HEK293 (cell line): ENCODE measurements around the gene ETHE1.
A peak's percentile ranks its signal among the peaks of the same experiment; 100 is the strongest.

ENCODE experiments used
- ZNF37A ChIP-seq: fragments of 450-650 bp; IDR thresholded peaks from 2 replicates; pipeline ENCODE4 v1.5.1; 2018; ENCODE audit warnings: missing biosample characterization, missing genetic modification characterization
- ZNF510 ChIP-seq: fragments of 450-650 bp; formaldehyde crosslinking; IDR thresholded peaks from 2 replicates; pipeline ENCODE4 v1.5.1; 2018; ENCODE audit warnings: mild to moderate bottlenecking, missing genetic modification characterization, missing biosample characterization; ENCODE audit not compliant: insufficient replicate concordance
- ZNF792 ChIP-seq: fragments of 450-650 bp; formaldehyde crosslinking; IDR thresholded peaks from 2 replicates; pipeline ENCODE4 v1.5.1; 2016; ENCODE audit warnings: missing biosample characterization, missing genetic modification characterization
- TF ChIP-seq, protein P1 (sequence below): fragments of 450-650 bp; formaldehyde crosslinking; IDR thresholded peaks from 2 replicates; pipeline ENCODE4 v1.5.1; 2016; ENCODE audit warnings: missing biosample characterization, missing genetic modification characterization
- TF ChIP-seq, protein P2 (sequence below): fragments of 450-650 bp; formaldehyde crosslinking; IDR thresholded peaks from 2 replicates; pipeline ENCODE4 v1.5.1; 2016; ENCODE audit warnings: missing biosample characterization, missing genetic modification characterization

- TF ChIP-seq, protein P1, sequence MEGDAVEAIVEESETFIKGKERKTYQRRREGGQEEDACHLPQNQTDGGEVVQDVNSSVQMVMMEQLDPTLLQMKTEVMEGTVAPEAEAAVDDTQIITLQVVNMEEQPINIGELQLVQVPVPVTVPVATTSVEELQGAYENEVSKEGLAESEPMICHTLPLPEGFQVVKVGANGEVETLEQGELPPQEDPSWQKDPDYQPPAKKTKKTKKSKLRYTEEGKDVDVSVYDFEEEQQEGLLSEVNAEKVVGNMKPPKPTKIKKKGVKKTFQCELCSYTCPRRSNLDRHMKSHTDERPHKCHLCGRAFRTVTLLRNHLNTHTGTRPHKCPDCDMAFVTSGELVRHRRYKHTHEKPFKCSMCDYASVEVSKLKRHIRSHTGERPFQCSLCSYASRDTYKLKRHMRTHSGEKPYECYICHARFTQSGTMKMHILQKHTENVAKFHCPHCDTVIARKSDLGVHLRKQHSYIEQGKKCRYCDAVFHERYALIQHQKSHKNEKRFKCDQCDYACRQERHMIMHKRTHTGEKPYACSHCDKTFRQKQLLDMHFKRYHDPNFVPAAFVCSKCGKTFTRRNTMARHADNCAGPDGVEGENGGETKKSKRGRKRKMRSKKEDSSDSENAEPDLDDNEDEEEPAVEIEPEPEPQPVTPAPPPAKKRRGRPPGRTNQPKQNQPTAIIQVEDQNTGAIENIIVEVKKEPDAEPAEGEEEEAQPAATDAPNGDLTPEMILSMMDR (tag by site-specific recombination): 0 out of 2 replicates have a peak, but pooled peaks have one; percentile 27
- TF ChIP-seq, protein P2, sequence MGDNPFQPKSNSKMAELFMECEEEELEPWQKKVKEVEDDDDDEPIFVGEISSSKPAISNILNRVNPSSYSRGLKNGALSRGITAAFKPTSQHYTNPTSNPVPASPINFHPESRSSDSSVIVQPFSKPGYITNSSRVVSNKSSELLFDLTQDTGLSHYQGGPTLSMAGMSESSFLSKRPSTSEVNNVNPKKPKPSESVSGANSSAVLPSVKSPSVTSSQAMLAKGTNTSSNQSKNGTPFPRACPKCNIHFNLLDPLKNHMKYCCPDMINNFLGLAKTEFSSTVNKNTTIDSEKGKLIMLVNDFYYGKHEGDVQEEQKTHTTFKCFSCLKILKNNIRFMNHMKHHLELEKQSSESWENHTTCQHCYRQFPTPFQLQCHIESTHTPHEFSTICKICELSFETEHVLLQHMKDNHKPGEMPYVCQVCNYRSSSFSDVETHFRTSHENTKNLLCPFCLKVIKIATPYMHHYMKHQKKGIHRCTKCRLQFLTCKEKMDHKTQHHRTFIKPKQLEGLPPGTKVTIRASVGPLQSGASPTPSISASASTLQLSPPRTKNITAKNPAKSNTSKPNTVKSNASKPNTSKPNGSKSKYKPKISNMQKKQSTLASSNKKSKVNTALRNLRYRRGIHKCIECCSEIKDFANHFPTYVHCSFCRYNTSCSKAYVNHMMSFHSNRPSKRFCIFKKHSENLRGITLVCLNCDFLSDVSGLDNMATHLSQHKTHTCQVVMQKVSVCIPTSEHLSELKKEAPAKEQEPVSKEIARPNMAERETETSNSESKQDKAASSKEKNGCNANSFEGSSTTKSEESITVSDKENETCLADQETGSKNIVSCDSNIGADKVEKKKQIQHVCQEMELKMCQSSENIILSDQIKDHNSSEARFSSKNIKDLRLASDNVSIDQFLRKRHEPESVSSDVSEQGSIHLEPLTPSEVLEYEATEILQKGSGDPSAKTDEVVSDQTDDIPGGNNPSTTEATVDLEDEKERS (tag by site-specific recombination): no peak
- TF ChIP-seq ZNF37A (tag by site-specific recombination): no peak
- no peak for TF ChIP-seq ZNF792 (tag by site-specific recombination)
- TF ChIP-seq ZNF510 (tag by site-specific recombination): no peak
Measured at GRCh38 chr19:43575156-43575950, 48.4 kb upstream of the ETHE1 start, which contains the start of the genes PINLYP and XRCC1.
